PC-9 (cell line): ENCODE measurements around the gene CCDC180.

Experiments used
- CTCF ChIP-seq: fragments of 200-600 bp; sonication (generic); conservative IDR thresholded peaks from 2 replicates; pipeline ENCODE4 v1.6.1; 2017; ENCODE audit warnings: mixed run types, antibody characterized with exemption, mild to moderate bottlenecking, moderate library complexity
- EZH2 ChIP-seq: fragments of 200-600 bp; sonication (generic); IDR thresholded peaks from 2 replicates; pipeline ENCODE4 v1.8.0; 2017; ENCODE audit warnings: antibody characterized with exemption, low read depth

- TF ChIP-seq CTCF (no peak), EZH2 (no peak)
Observed at GRCh38 chr9:97321691-97322090, 14.2 kb downstream of the CCDC180 start.
